Measurements from ENCODE around the gene ADAMTS12.

GRCh38 chr5:33828626-33829308 lies 63.0 kb downstream of the ADAMTS12 start:
- TF ChIP-seq CTCF (conservative IDR thresholded peaks at IDR 0.05 in 1 of 2, IDR thresholded peaks at IDR 0.05 in 1 of 2; ENCODE audit: extremely low read depth in 1 of 2, insufficient read depth in 1 of 2, low read depth in 1 of 2, low read length in 2 of 2) = no peak
- TF ChIP-seq EZH2 (IDR thresholded peaks at IDR 0.05; ENCODE audit: borderline replicate concordance, low read length) = no peak
